Activated T-cell treated with anti-CD3 and anti-CD28 coated beads, Interleukin-2, amount 50 U/mL, for 24 hours (primary cell): ENCODE measurements around the gene ZNF771.
"Not testable (repeated sequence)": the region's sequence is repeated elsewhere in the genome, so short reads cannot be mapped to it uniquely, and the experiment has no call there.

ENCODE experiments used
- DNase-seq: peaks from one replicate; pipeline ENCODE4 v3.0.0-alpha.2; 2020
- H3K27ac Mint-ChIP-seq: 2 replicates; pipeline ENCODE4 v1.8.0; 2020; ENCODE audit warnings: mild to moderate bottlenecking, mixed read lengths
- H3K27me3 Mint-ChIP-seq: 2 replicates; pipeline ENCODE4 v1.8.0; 2020; ENCODE audit warnings: mixed read lengths
- H3K36me3 Mint-ChIP-seq: 2 replicates; pipeline ENCODE4 v1.8.0; 2020; ENCODE audit warnings: low read depth, mixed read lengths
- H3K4me1 Mint-ChIP-seq: 2 replicates; pipeline ENCODE4 v1.8.0; 2020; ENCODE audit warnings: low read depth, mixed read lengths
- H3K4me3 Mint-ChIP-seq: 2 replicates; pipeline ENCODE4 v1.8.0; 2020; ENCODE audit warnings: mild to moderate bottlenecking, moderate library complexity, mixed read lengths
- H3K9me3 Mint-ChIP-seq: 2 replicates; pipeline ENCODE4 v1.8.0; 2020; ENCODE audit warnings: mixed read lengths

ZNF771 gene

GRCh38 chr16:30449116-30449435, 41.7 kb downstream of the ZNF771 start:
- no peak overlapping the region for H3K27ac Mint-ChIP-seq
- H3K9me3 Mint-ChIP-seq: peaks cover 2% of the 10 kb centered on the region
- no peak overlapping the region for H3K4me3 Mint-ChIP-seq
- peaks cover 46% of the 10 kb centered on the region for H3K4me1 Mint-ChIP-seq
- no peak for DNase-seq
- no peaks in the 10 kb centered on the region for H3K27me3 Mint-ChIP-seq
- H3K36me3 Mint-ChIP-seq: peaks cover 17% of the 10 kb centered on the region

- not testable (repeated sequence) for H3K36me3 Mint-ChIP-seq, H3K27ac Mint-ChIP-seq, H3K27me3 Mint-ChIP-seq, DNase-seq, H3K9me3 Mint-ChIP-seq
- H3K4me3 Mint-ChIP-seq: peak overlapping the region; percentile 6
- peaks cover 64% of the 10 kb centered on the region for H3K4me1 Mint-ChIP-seq
These were observed 45.5 kb downstream of the ZNF771 start for GRCh38 chr16:30452709-30453580.

DNA sequence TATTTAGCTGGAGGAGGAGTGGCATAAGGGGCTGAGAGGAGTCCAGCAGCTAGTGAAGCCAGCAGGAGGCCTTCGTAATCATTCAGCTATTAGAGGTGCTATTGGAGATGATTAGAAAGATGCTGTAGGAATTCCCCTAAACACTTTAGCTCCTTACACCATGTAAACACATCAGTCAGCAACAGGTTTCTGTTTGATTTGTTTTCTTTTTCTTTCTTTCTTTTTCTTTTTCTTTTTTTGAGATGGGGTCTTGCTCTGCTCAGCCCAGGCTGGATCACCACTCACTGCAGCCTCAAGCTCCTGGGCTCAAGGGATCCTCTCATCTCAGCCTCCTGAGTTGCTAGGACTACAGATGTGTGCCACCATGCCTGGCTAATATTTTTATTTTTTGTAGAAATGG, 48.9 kb downstream of the ZNF771 start:
- no peak for DNase-seq
- H3K4me3 Mint-ChIP-seq: no peak overlapping the region
- H3K27me3 Mint-ChIP-seq: no peaks in the 10 kb centered on the region
- H3K36me3 Mint-ChIP-seq: no peaks in the 10 kb centered on the region
- peak overlapping the region; percentile 58 for H3K27ac Mint-ChIP-seq
- H3K4me1 Mint-ChIP-seq: peaks cover 69% of the 10 kb centered on the region
- H3K9me3 Mint-ChIP-seq: no peaks in the 10 kb centered on the region

GRCh38 chr16:30457256-30457655, 49.9 kb downstream of the ZNF771 start:
- DNase-seq: no peak
- Mint-ChIP-seq H3K36me3 (no peaks in the 10 kb centered on the region), H3K4me1 (peaks cover 73% of the 10 kb centered on the region), H3K27ac (peak overlapping the region; percentile 69), H3K4me3 (no peak overlapping the region), H3K27me3 (no peaks in the 10 kb centered on the region), H3K9me3 (no peaks in the 10 kb centered on the region)

GRCh38 chr16:30457743-30458560, 50.5 kb downstream of the ZNF771 start:
- Mint-ChIP-seq H3K27ac (peak overlapping the region; percentile 95), H3K4me1 (peaks cover 70% of the 10 kb centered on the region), H3K4me3 (peak overlapping the region; percentile 72), H3K9me3 (no peaks in the 10 kb centered on the region), H3K27me3 (no peaks in the 10 kb centered on the region), H3K36me3 (no peaks in the 10 kb centered on the region)
- DNase-seq: no peak

DNA sequence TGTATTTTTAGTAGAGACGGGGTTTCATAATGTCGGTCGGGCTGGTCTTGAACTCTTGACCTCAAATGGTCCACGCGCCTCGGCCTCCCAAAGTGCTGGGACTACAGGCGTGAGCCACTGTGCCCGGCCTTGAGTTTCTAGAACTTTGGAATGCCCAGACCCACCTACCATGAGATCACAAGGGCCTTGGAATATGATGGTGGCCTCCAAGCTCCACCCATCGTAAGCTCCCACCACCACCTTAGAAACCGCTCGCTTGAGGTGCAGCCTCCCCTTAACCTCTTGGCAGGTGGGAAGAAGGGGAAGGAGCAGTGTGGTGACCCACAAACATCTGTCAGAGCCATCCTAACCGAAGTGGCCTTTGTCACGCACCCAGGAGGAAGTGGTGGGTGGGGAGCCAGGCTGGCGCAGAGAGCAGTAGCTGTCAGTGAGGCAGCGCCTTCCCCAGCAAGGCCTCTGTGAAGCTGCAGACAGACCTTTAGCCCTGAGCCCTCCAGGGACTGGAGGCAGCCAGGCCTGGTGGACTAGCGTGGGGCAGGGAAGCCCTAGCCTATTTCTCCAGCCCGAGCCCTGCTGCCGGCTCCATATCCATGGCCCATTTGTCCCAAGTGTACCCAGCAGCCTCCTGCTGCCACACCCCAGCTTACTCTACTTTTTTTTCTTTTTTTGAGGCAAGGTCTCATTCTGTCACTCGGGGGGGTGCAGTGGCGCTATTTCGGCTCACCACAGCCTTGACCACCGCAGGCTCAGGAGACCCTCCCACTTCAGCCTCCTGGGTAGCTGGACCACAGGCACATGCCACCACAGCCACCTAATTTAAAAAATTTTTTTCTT, 51.4 kb downstream of the ZNF771 start:
- Mint-ChIP-seq H3K9me3 (no peaks in the 10 kb centered on the region), H3K36me3 (no peaks in the 10 kb centered on the region), H3K4me1 (peaks cover 75% of the 10 kb centered on the region), H3K27ac (peak overlapping the region; percentile 95), H3K27me3 (no peaks in the 10 kb centered on the region), H3K4me3 (peak overlapping the region; percentile 72)
- peak; percentile 90 for DNase-seq

DNA sequence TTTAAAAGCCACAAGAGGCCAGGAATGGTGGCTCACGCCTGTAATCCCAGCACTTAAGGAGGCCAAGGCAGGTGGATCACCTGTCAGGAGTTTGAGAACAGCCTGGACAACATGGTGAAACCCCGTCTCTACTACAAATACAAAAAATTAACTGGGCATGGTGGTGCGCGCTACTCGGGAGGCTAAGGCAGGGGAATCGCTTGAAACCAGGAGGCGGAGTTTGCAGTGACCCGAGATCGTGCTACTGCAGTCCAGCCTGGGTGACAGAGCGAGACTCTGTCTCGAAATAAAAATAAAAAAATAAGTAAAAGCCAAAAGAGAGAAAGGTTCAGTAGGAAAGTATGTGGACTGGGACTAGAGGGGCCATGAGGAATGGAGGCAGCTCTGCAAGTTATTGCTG, 52.0 kb downstream of the ZNF771 start:
- peaks cover 72% of the 10 kb centered on the region for H3K4me1 Mint-ChIP-seq
- peak overlapping the region; percentile 72 for H3K4me3 Mint-ChIP-seq
- H3K27ac Mint-ChIP-seq: peak overlapping the region; percentile 95

GRCh38 chr16:30461426-30461825, 54.0 kb downstream of the ZNF771 start:
- not testable (repeated sequence) for H3K27me3 Mint-ChIP-seq, DNase-seq, H3K4me3 Mint-ChIP-seq, H3K9me3 Mint-ChIP-seq, H3K27ac Mint-ChIP-seq, H3K36me3 Mint-ChIP-seq
- H3K4me1 Mint-ChIP-seq: peaks cover 68% of the 10 kb centered on the region

More for the DNA sequence above, 52.0 kb downstream of the ZNF771 start:
- Mint-ChIP-seq H3K36me3 (no peaks in the 10 kb centered on the region), H3K27me3 (no peaks in the 10 kb centered on the region), H3K9me3 (no peaks in the 10 kb centered on the region)
- no peak for DNase-seq

GRCh38 chr16:30464078-30464477, 56.7 kb downstream of the ZNF771 start:
- Mint-ChIP-seq H3K4me3 (no peak overlapping the region), H3K4me1 (peaks cover 52% of the 10 kb centered on the region), H3K36me3 (no peaks in the 10 kb centered on the region), H3K9me3 (no peaks in the 10 kb centered on the region), H3K27ac (peak overlapping the region; percentile 37), H3K27me3 (no peaks in the 10 kb centered on the region)
- DNase-seq: no peak
